GM23248 (cell line): ENCODE data around the gene KIF3A. TPM values are rescaled to one million over a fixed set of nuclear protein-coding genes. Genes with fewer than 3 reads are reported as not detected.

ENCODE experiments used
- DNase-seq: peaks from one replicate; pipeline ENCODE4 v3.0.0-alpha.2; 2015
- H2AFZ ChIP-seq: fragments of 200-600 bp; sonication (generic); 2 replicates; pipeline ENCODE4 v1.6.1; 2016; ENCODE audit warnings: antibody characterized with exemption
- H3F3A ChIP-seq: fragments of 200-600 bp; sonication (generic); 2 replicates; pipeline ENCODE4 v1.6.1; 2016; ENCODE audit warnings: mild to moderate bottlenecking, antibody characterized with exemption, mixed run types; ENCODE audit not compliant: insufficient read depth
- H3K27ac ChIP-seq: fragments of 200-600 bp; sonication (generic); 2 replicates; pipeline ENCODE4 v1.5.1; 2016; ENCODE audit warnings: mild to moderate bottlenecking
- H3K27me3 ChIP-seq: fragments of 200-600 bp; sonication (generic); replicated peaks from 2 replicates; pipeline ENCODE4 v1.6.1; 2016; ENCODE audit warnings: mild to moderate bottlenecking; ENCODE audit not compliant: insufficient read depth
- H3K36me3 ChIP-seq: fragments of 200-600 bp; sonication (generic); 2 replicates; pipeline ENCODE4 v1.6.1; 2016; ENCODE audit warnings: low read depth, mild to moderate bottlenecking
- H3K4me1 ChIP-seq: fragments of 200-600 bp; sonication (generic); 2 replicates; pipeline ENCODE4 v1.6.1; 2016; ENCODE audit warnings: mild to moderate bottlenecking; ENCODE audit not compliant: insufficient read depth
- H3K4me2 ChIP-seq: fragments of 200-600 bp; sonication (generic); one replicate; pipeline ENCODE4 v1.6.1; 2016; ENCODE audit warnings: mild to moderate bottlenecking; ENCODE audit not compliant: unreplicated experiment
- H3K4me3 ChIP-seq: fragments of 200-600 bp; sonication (generic); 2 replicates; pipeline ENCODE4 v1.5.1; 2016; ENCODE audit warnings: mild to moderate bottlenecking
- H3K79me2 ChIP-seq: fragments of 200-600 bp; sonication (generic); 2 replicates; pipeline ENCODE4 v1.6.1; 2016; ENCODE audit warnings: mild to moderate bottlenecking; ENCODE audit not compliant: insufficient read depth
- H3K9ac ChIP-seq: fragments of 200-600 bp; sonication (generic); 2 replicates; pipeline ENCODE4 v1.6.1; 2016; ENCODE audit warnings: mild to moderate bottlenecking
- H3K9me2 ChIP-seq: fragments of 200-600 bp; sonication (generic); 2 replicates; pipeline ENCODE4 v1.6.1; 2016; ENCODE audit warnings: mixed run types, mild to moderate bottlenecking, moderate library complexity; ENCODE audit not compliant: insufficient read depth
- H3K9me3 ChIP-seq: fragments of 200-600 bp; sonication (generic); one replicate; pipeline ENCODE4 v1.6.1; 2017; ENCODE audit warnings: low read depth
- H4K20me1 ChIP-seq: fragments of 200-600 bp; sonication (generic); 2 replicates; pipeline ENCODE4 v1.6.0; 2016; ENCODE audit not compliant: insufficient read depth
- EZH2 ChIP-seq: fragments of 200-600 bp; sonication (generic); IDR thresholded peaks from 2 replicates; pipeline ENCODE4 v1.6.1; 2018; ENCODE audit warnings: antibody characterized with exemption, mild to moderate bottlenecking; ENCODE audit not compliant: insufficient read depth, poor library complexity, severe bottlenecking
- EZH2phosphoT487 ChIP-seq: fragments of 200-600 bp; sonication (generic); IDR thresholded peaks from 2 replicates; pipeline ENCODE4 v1.6.1; 2018; ENCODE audit warnings: antibody characterized with exemption, moderate library complexity, mild to moderate bottlenecking, low read depth; ENCODE audit not compliant: insufficient read depth
- WGBS, 2 experiments: methylation state at CpG; one replicate each; pipeline ENCODE4 v1.1.6; 2015 to 2017; ENCODE audit warnings: low lambda C conversion rate in 2 of 2, low coverage in 1 of 2; ENCODE audit errors: missing lambda C conversion rate in 2 of 2; 5-methylcytosine and 5-hydroxymethylcytosine counted together
- in situ Hi-C: fragments of 300-500 bp; cut with MboI; formaldehyde crosslinking; loops from 2 replicates; pipeline ENCODE4 v1.15.0; 2020
- polyA plus RNA-seq: library from polyadenylated mRNA; unstranded; fragments of >200 nt; fragmentation: Nextera tagmentation; extraction: Ambion mirVana; gene quantifications from 2 replicates; pipeline ENCODE4 v1.2.1, GENCODE V29; 2016
- total RNA-seq: library from RNA; depleted of rRNA; stranded (reverse); fragments of >200 nt; shearing (Covaris generic); gene quantifications from 2 replicates; pipeline ENCODE4 v1.2.3, GENCODE V29; 2014

KIF3A gene
- total and polyA plus RNA-seq, 2 experiments from 2014 or later = 6.8 to 18.8 TPM

DNA sequence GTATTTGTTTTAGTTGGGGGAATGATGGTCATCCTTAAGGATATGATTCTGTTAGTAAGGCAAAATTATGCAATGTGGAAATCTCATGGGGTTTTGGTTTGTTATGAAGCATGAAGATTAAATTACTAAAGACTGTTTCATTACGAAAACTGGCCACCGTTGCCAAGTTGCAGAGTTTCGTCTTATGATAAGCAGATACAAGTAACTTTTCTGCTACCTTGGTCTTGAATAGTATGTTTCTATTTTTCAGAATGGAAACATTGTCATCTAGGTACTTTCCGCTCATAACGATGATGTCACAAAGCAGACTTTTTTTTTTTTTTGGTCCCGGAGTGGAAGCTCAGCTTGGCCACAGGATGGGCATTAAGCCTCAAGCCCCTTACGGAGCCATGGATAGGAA lies 14.1 kb upstream of the KIF3A start:
- Histone ChIP-seq H4K20me1 (no peaks in the 10 kb centered on the region), H3K27ac (no peak overlapping the region), H3F3A (peaks cover 10% of the 10 kb centered on the region; the same call in 1 of the 2 replicates), H3K9me3 (no peaks in the 10 kb centered on the region), H3K9ac (no peak overlapping the region), H3K9me2 (no peaks in the 10 kb centered on the region), H3K79me2 (no peaks in the 10 kb centered on the region), H3K27me3 (peaks cover 7% of the 10 kb centered on the region), H3K36me3 (no peaks in the 10 kb centered on the region), H2AFZ (no peak overlapping the region), H3K4me2 (no peak overlapping the region), H3K4me3 (no peak overlapping the region), H3K4me1 (peaks cover 8% of the 10 kb centered on the region; the same call in 1 of the 2 replicates)
- DNase-seq = peak; percentile 84
- 41 to 51% methylated on average over 7 of the region's 7 CpGs for WGBS, 2 experiments
- TF ChIP-seq EZH2 (no peak), EZH2phosphoT487 (0 out of 2 replicates have a peak, but pooled peaks have one; percentile 34)
- in situ Hi-C loops = no loop called here

- Histone ChIP-seq H4K20me1 (no peaks in the 10 kb centered on the region), H3K4me3 (no peak overlapping the region), H3K9me3 (no peaks in the 10 kb centered on the region), H3K36me3 (no peaks in the 10 kb centered on the region), H3F3A (peaks cover 10% of the 10 kb centered on the region; the same call in 1 of the 2 replicates), H3K79me2 (no peaks in the 10 kb centered on the region), H3K9me2 (no peaks in the 10 kb centered on the region), H3K27ac (no peak overlapping the region), H3K4me2 (no peak overlapping the region), H2AFZ (no peak overlapping the region), H3K9ac (no peak overlapping the region), H3K27me3 (peaks cover 15% of the 10 kb centered on the region), H3K4me1 (peaks cover 8% of the 10 kb centered on the region; the same call in 1 of the 2 replicates)
- no peak for DNase-seq
- in situ Hi-C loops = no loop called here
- 83 to 86% methylated on average over 10 of the region's 10 CpGs for WGBS, 2 experiments
- no peak for TF ChIP-seq EZH2
These were observed 13.3 kb upstream of the KIF3A start for GRCh38 chr5:132750471-132751230.

DNA sequence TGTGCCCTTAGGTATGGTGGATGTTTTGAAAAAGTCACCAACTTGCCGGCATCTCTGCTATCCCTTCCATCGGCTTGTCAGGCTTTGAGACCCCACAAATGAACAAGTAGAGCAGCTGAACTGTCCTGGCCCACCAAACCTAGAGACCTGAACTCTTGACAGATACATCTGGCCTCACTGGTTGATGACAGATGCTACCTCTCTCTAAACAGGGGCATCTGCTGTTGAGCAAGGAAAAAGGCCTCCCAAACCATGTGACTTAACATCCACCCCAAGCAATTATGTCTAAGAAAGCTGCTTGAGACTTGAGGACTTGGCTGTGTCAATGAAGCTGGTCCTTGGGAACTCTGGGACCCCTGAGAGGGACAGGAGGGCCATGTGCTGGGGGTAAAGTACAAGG lies 12.2 kb upstream of the KIF3A start:
- H4K20me1 ChIP-seq = no peaks in the 10 kb centered on the region
- no peak overlapping the region for H3K4me2 ChIP-seq
- no peak overlapping the region for H3K9ac ChIP-seq
- H3K4me3 ChIP-seq = no peak overlapping the region
- TF ChIP-seq EZH2 (no peak), EZH2phosphoT487 (no peak)
- in situ Hi-C loops = no loop called here
- H3K36me3 ChIP-seq = no peaks in the 10 kb centered on the region
- H3K79me2 ChIP-seq = no peaks in the 10 kb centered on the region
- WGBS, 2 experiments = 94 to 97% methylated on average over 2 of the region's 2 CpGs
- no peak overlapping the region for H3K27ac ChIP-seq
- no peak overlapping the region for H2AFZ ChIP-seq
- H3K9me3 ChIP-seq = no peaks in the 10 kb centered on the region
- no peak for DNase-seq
- H3K4me1 ChIP-seq = peaks cover 8% of the 10 kb centered on the region; the same call in 1 of the 2 replicates
- no peaks in the 10 kb centered on the region for H3K9me2 ChIP-seq
- H3F3A ChIP-seq = peaks cover 10% of the 10 kb centered on the region; the same call in 1 of the 2 replicates
- peaks cover 25% of the 10 kb centered on the region for H3K27me3 ChIP-seq

- Histone ChIP-seq H4K20me1 (no peaks in the 10 kb centered on the region), H3K27ac (no peak overlapping the region), H3K9ac (no peak overlapping the region), H2AFZ (no peak overlapping the region), H3K4me1 (peaks cover 8% of the 10 kb centered on the region; the same call in 1 of the 2 replicates), H3K9me3 (no peaks in the 10 kb centered on the region), H3K79me2 (no peaks in the 10 kb centered on the region), H3F3A (peaks cover 10% of the 10 kb centered on the region; the same call in 1 of the 2 replicates), H3K4me2 (no peak overlapping the region), H3K36me3 (no peaks in the 10 kb centered on the region), H3K9me2 (no peaks in the 10 kb centered on the region), H3K27me3 (peaks cover 25% of the 10 kb centered on the region), H3K4me3 (no peak overlapping the region)
- in situ Hi-C loops = no loop called here
- no peak for DNase-seq
- no peak for TF ChIP-seq EZH2
- no peak for TF ChIP-seq EZH2phosphoT487
- 89 to 93% methylated on average over 10 of the region's 10 CpGs for WGBS, 2 experiments
These were observed 11.2 kb upstream of the KIF3A start for GRCh38 chr5:132748522-132749000.
